GM12878 (cell line): ENCODE results near the gene GZF1. TPM values are rescaled to one million over a fixed set of nuclear protein-coding genes. Genes with fewer than 3 reads are reported as not detected.

Experiments
- ATAC-seq: fragments of 200-7000 bp; cut with Tn5 transposase; 3 replicates; pipeline ENCODE4 v1.9.1; 2020; ENCODE audit warnings: mild to moderate bottlenecking, moderate library complexity
- BruUV-seq: library from RNA; stranded (reverse); fragments of 400-500 nt; replicated peaks from 2 replicates; lab custom pipeline; 2021; lab: Mats Ljungman, UMichigan
- CTCF ChIA-PET: fragments of 300-600 bp; sonication (Branson Sonifier 250); formaldehyde crosslinking; extraction: SDS; loops from one replicate; lab custom pipeline; 2021; ENCODE audit warnings: inconsistent platforms; lab: Yijun Ruan, JAX
- POLR2A ChIA-PET: fragments of 350-600 bp; formaldehyde crosslinking; extraction: SDS; loops from one replicate; lab custom pipeline; 2021; ENCODE audit warnings: inconsistent platforms; lab: Charles Lee
- RAD21 ChIA-PET: fragments of 300-600 bp; sonication (Branson Sonifier 250); formaldehyde crosslinking; loops from one replicate; lab custom pipeline; 2023; ENCODE audit warnings: antibody characterized with exemption; ENCODE audit not compliant: unreplicated experiment; lab: Charles Lee
- SMC1A ChIA-PET: fragments of 300-600 bp; sonication (Branson Sonifier 250); formaldehyde crosslinking; loops from one replicate; lab custom pipeline; 2023; ENCODE audit not compliant: unreplicated experiment, uncharacterized antibody; lab: Charles Lee
- DNase-seq: peaks from one replicate; pipeline ENCODE4 v3.0.0-alpha.2; 2011; ENCODE audit warnings: low read depth, low spot score
- FAIRE-seq: peaks from 3 replicates; lab custom pipeline; 2011; peaks lifted over from hg19 to GRCh38; lab: Jason Lieb, UNC
- H2AFZ ChIP-seq: 2 replicates; pipeline ENCODE4 v1.6.0; 2011; ENCODE audit warnings: low read depth, low read length, control low read depth; ENCODE audit not compliant: control insufficient read depth
- H3K27ac ChIP-seq: 2 replicates; pipeline ENCODE4 v1.5.1; 2011; ENCODE audit warnings: control low read depth; ENCODE audit not compliant: control insufficient read depth, insufficient read depth
- H3K27me3 ChIP-seq, 2 experiments: replicated peaks in 1 of 2; 2 replicates each; pipeline versions ENCODE4 v1.6.0 to v1.6.1; 2011; ENCODE audit warnings: low read length in 1 of 2; ENCODE audit not compliant: control insufficient read depth in 2 of 2, insufficient read depth in 2 of 2
- H3K36me3 ChIP-seq, 2 experiments: 2 replicates each; pipeline ENCODE4 v1.5.1; 2011; ENCODE audit warnings: low read length in 1 of 2; ENCODE audit not compliant: control insufficient read depth in 2 of 2, insufficient read depth in 2 of 2
- H3K4me1 ChIP-seq: 2 replicates; pipeline ENCODE4 v1.6.1; 2011; ENCODE audit warnings: mild to moderate bottlenecking, low read length, moderate library complexity, mixed read lengths; ENCODE audit not compliant: control insufficient read depth, insufficient read depth
- H3K4me2 ChIP-seq: 2 replicates; pipeline ENCODE4 v1.6.0; 2011; ENCODE audit warnings: control low read depth; ENCODE audit not compliant: control insufficient read depth, insufficient read depth
- H3K4me3 ChIP-seq: fragments of 200-600 bp; sonication (generic); 2 replicates; pipeline ENCODE4 v1.5.1; 2016
- H3K79me2 ChIP-seq: 2 replicates; pipeline ENCODE4 v1.6.0; 2011; ENCODE audit warnings: low read length; ENCODE audit not compliant: control insufficient read depth, insufficient read depth
- H3K9ac ChIP-seq: 2 replicates; pipeline ENCODE4 v1.8.0; 2011; ENCODE audit warnings: low read length, control low read depth, mixed read lengths; ENCODE audit not compliant: control insufficient read depth, insufficient read depth
- H3K9me3 ChIP-seq: replicated peaks from 3 replicates; pipeline ENCODE4 v1.5.1; 2011; ENCODE audit warnings: mild to moderate bottlenecking, low read length; ENCODE audit not compliant: control insufficient read depth, insufficient read depth
- H4K20me1 ChIP-seq: 2 replicates; pipeline ENCODE4 v1.6.0; 2011; ENCODE audit not compliant: control insufficient read depth, insufficient read depth
- BHLHE40 ChIP-seq, 2 experiments: fragments of 450-650 bp in 1 of 2; IDR thresholded peaks; 2 replicates each; pipeline ENCODE4 v1.6.1; 2011 to 2017; ENCODE audit warnings: low read depth in 2 of 2, borderline replicate concordance in 1 of 2, improper control_type of control experiment in 1 of 2, low read length in 1 of 2, mild to moderate bottlenecking in 1 of 2
- EP300 ChIP-seq, 2 experiments: fragments of 150-350 bp in 1 of 2; IDR thresholded peaks; 2 replicates each; pipeline ENCODE4 v1.6.1; 2011 to 2012; ENCODE audit warnings: low read depth in 2 of 2, low read length in 2 of 2, borderline replicate concordance in 1 of 2, improper control_type of control experiment in 1 of 2, inconsistent platforms in 1 of 2; ENCODE audit not compliant: control insufficient read depth in 1 of 2
- HCFC1 ChIP-seq: fragments of 150-350 bp; IDR thresholded peaks from 2 replicates; pipeline ENCODE4 v1.6.1; 2014; ENCODE audit warnings: low read length
- NBN ChIP-seq: fragments of 450-650 bp; IDR thresholded peaks from 2 replicates; pipeline ENCODE4 v1.6.1; 2016
- NFYA ChIP-seq: IDR thresholded peaks from 2 replicates; pipeline ENCODE4 v1.6.1; 2011; ENCODE audit warnings: low read depth, mild to moderate bottlenecking, low read length, improper control_type of control experiment, borderline replicate concordance
- ZSCAN29 ChIP-seq: fragments of 450-650 bp; IDR thresholded peaks from 2 replicates; pipeline ENCODE4 v1.6.1; 2017; ENCODE audit warnings: mild to moderate bottlenecking, moderate library complexity
- WGBS: methylation state at CpG from one replicate; pipeline ENCODE4 v1.1.6; 2016; ENCODE audit warnings: low lambda C conversion rate; ENCODE audit not compliant: insufficient replicate concordance, insufficient coverage; ENCODE audit errors: missing lambda C conversion rate; 5-methylcytosine and 5-hydroxymethylcytosine counted together
- in situ Hi-C: fragments of 300-500 bp; cut with MboI; formaldehyde crosslinking; loops from 9 replicates; pipeline ENCODE4 v1.14.3; 2018; ENCODE audit warnings: mixed read lengths
- intact Hi-C: fragments of 100-400 bp; cut with micrococcal nuclease; formaldehyde crosslinking; loops from one replicate; pipeline ENCODE4 v1.14.2; 2022; ENCODE audit not compliant: unreplicated experiment
- polyA plus RNA-seq, 11 experiments: library from polyadenylated mRNA; depleted of rRNA in 4 of 11; unstranded in 6 of 11; stranded (reverse) in 5 of 11; fragments of >200 nt; fragmentation: Nextera tagmentation in 4 of 11; fragmentation: Illumina TruSeq in 1 of 11; extraction: Ambion mirVana in 4 of 11; extraction: Trizol in 1 of 11; gene quantifications; 1 replicate in 1 of 11; 2 replicates in 10 of 11; pipeline versions ENCODE4 v1.2.1 to v1.2.3, GENCODE V29; 2011 to 2016; ENCODE audit warnings: inconsistent platforms in 2 of 11, missing spikeins in 2 of 11, low read depth in 1 of 11
- total RNA-seq, 4 experiments: library from RNA; depleted of rRNA in 3 of 4; stranded (reverse); fragments of >200 nt in 3 of 4; fragmentation: Illumina TruSeq in 1 of 4; extraction: Trizol in 1 of 4; gene quantifications; 2 replicates each; pipeline versions ENCODE4 v1.2.1 to v1.2.3, GENCODE V29; 2013 to 2021
- TF ChIP-seq, protein P1 (sequence below): IDR thresholded peaks from 2 replicates; pipeline ENCODE4 v1.6.1; 2012; ENCODE audit warnings: low read depth, low read length, improper control_type of control experiment
- TF ChIP-seq, protein P2 (sequence below): fragments of 450-650 bp; IDR thresholded peaks from 2 replicates; pipeline ENCODE4 v1.6.1; 2017; ENCODE audit warnings: mild to moderate bottlenecking, moderate library complexity

GZF1 gene
- total and polyA plus RNA-seq, 10 of the 15 experiments (the other 5 are each of a cell fraction or from before 2014, with no cell fraction given): 2.2 to 19.5 (median 9.7) TPM

DNA sequence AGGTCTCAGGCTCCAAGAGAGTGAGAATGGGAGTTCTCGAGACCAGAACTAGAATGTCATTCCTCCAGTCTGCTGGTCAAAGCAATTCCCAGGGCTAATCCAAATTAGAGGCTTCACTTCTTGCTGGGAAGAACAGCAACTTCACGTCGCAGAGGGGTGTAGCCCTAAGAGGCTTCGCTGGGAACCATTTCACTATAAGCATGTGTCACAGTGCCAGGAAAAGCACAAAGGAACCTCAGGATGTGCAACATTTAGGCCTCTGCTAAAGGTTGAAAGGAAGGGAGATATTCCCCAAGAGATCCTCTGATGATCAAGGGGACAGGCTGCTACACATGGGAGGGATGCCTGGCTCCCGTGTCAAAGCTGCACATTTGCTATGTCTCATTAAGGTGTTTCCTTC is 47.3 kb upstream of the GZF1 start:
- FAIRE-seq: no peak
- DNase-seq: no peak

More for the DNA sequence above, 47.3 kb upstream of the GZF1 start:
- no peaks in the 10 kb centered on the region for H3K9me3 ChIP-seq
- POLR2A ChIA-PET: no interaction called here
- TF ChIP-seq, protein P1, sequence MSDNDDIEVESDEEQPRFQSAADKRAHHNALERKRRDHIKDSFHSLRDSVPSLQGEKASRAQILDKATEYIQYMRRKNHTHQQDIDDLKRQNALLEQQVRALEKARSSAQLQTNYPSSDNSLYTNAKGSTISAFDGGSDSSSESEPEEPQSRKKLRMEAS: no peak
- TF ChIP-seq, protein P2, sequence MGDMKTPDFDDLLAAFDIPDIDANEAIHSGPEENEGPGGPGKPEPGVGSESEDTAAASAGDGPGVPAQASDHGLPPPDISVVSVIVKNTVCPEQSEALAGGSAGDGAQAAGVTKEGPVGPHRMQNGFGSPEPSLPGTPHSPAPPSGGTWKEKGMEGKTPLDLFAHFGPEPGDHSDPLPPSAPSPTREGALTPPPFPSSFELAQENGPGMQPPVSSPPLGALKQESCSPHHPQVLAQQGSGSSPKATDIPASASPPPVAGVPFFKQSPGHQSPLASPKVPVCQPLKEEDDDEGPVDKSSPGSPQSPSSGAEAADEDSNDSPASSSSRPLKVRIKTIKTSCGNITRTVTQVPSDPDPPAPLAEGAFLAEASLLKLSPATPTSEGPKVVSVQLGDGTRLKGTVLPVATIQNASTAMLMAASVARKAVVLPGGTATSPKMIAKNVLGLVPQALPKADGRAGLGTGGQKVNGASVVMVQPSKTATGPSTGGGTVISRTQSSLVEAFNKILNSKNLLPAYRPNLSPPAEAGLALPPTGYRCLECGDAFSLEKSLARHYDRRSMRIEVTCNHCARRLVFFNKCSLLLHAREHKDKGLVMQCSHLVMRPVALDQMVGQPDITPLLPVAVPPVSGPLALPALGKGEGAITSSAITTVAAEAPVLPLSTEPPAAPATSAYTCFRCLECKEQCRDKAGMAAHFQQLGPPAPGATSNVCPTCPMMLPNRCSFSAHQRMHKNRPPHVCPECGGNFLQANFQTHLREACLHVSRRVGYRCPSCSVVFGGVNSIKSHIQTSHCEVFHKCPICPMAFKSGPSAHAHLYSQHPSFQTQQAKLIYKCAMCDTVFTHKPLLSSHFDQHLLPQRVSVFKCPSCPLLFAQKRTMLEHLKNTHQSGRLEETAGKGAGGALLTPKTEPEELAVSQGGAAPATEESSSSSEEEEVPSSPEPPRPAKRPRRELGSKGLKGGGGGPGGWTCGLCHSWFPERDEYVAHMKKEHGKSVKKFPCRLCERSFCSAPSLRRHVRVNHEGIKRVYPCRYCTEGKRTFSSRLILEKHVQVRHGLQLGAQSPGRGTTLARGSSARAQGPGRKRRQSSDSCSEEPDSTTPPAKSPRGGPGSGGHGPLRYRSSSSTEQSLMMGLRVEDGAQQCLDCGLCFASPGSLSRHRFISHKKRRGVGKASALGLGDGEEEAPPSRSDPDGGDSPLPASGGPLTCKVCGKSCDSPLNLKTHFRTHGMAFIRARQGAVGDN: no peak
- TF ChIP-seq ZSCAN29 (no peak), EP300 (IDR thresholded peaks at IDR 0.05; ENCODE audit: borderline replicate concordance in 1 of 2, control insufficient read depth in 1 of 2, low read depth in 2 of 2, low read length in 2 of 2) (no peak), HCFC1 (no peak), BHLHE40 (IDR thresholded peaks at IDR 0.05; ENCODE audit: borderline replicate concordance in 1 of 2, low read depth in 2 of 2, low read length in 1 of 2) (no peak), NFYA (no peak), NBN (no peak)
- TF ChIP-seq, all 136 proteins: peak for 0
- no peaks in the 10 kb centered on the region for H4K20me1 ChIP-seq
- H2AFZ ChIP-seq: no peak overlapping the region
- ChIA-PET RAD21 (no interaction called here), SMC1A (no interaction called here), CTCF (no interaction called here)
- in situ Hi-C loops: no loop called here
- no peak for ATAC-seq
- no peak overlapping the region for H3K27ac ChIP-seq
- peaks cover 0 to 2% of the 10 kb centered on the region in 2 experiments; a peak in 1 of 4 replicates for H3K27me3 ChIP-seq
- no peak overlapping the region for H3K4me3 ChIP-seq
- no peaks in the 10 kb centered on the region for H3K4me1 ChIP-seq
- no peak overlapping the region for H3K9ac ChIP-seq
- 49% methylated on average over 5 of the region's 5 CpGs for WGBS
- BruUV-seq: no TSS peak
- H3K4me2 ChIP-seq: no peak overlapping the region
- no peaks in the 10 kb centered on the region for H3K36me3 ChIP-seq
- H3K79me2 ChIP-seq: no peaks in the 10 kb centered on the region
- intact Hi-C loops: no loop called here
